Neural cell (in vitro differentiated cells): ENCODE data around the gene RNASE13. TPM values are rescaled to one million over a fixed set of nuclear protein-coding genes. Genes with fewer than 3 reads are reported as not detected.

Source experiments
- H2AFZ ChIP-seq: fragments of 200-600, 300-800 bp; sonication (generic), shearing (Covaris generic); 2 replicates; pipeline ENCODE4 v1.6.0; 2014; ENCODE audit warnings: low read depth, mild to moderate bottlenecking, antibody characterized with exemption, low read length, moderate library complexity
- H3F3A ChIP-seq: fragments of 200-600 bp; shearing (Covaris generic); 2 replicates; pipeline ENCODE4 v1.6.1; 2016; ENCODE audit warnings: mild to moderate bottlenecking, moderate library complexity, mixed read lengths, antibody characterized with exemption, low read length; ENCODE audit not compliant: insufficient read depth, poor library complexity, severe bottlenecking
- H3K27ac ChIP-seq: fragments of 200-600, 300-800 bp; sonication (generic), shearing (Covaris generic); 2 replicates; pipeline ENCODE4 v1.5.1; 2014; ENCODE audit warnings: mild to moderate bottlenecking, low read length, moderate library complexity
- H3K27me3 ChIP-seq: fragments of 300-800, 200-600 bp; sonication (generic), shearing (Covaris generic); 2 replicates; pipeline ENCODE4 v1.6.0; 2014; ENCODE audit warnings: mild to moderate bottlenecking, low read depth, low read length, moderate library complexity; ENCODE audit not compliant: insufficient read depth
- H3K36me3 ChIP-seq: fragments of 300-800, 200-600 bp; sonication (generic), shearing (Covaris generic); 2 replicates; pipeline ENCODE4 v1.5.1; 2014; ENCODE audit warnings: mild to moderate bottlenecking, antibody characterized with exemption, low read length, moderate library complexity; ENCODE audit not compliant: insufficient read depth
- H3K4me2 ChIP-seq: fragments of 300-800, 200-600 bp; sonication (generic), shearing (Covaris generic); 2 replicates; pipeline ENCODE4 v1.6.0; 2014; ENCODE audit warnings: mild to moderate bottlenecking, low read length
- H3K4me3 ChIP-seq: fragments of 300-800, 200-600 bp; sonication (generic), shearing (Covaris generic); 2 replicates; pipeline ENCODE4 v1.5.1; 2014; ENCODE audit warnings: mild to moderate bottlenecking, low read length, moderate library complexity
- H3K79me2 ChIP-seq: fragments of 200-600 bp; shearing (Covaris generic); replicated peaks from 2 replicates; pipeline ENCODE4 v1.6.0; 2014; ENCODE audit warnings: mild to moderate bottlenecking, low read length, moderate library complexity; ENCODE audit not compliant: insufficient read depth
- H3K9ac ChIP-seq: fragments of 300-800, 200-600 bp; sonication (generic), shearing (Covaris generic); 2 replicates; pipeline ENCODE4 v1.6.1; 2016; ENCODE audit warnings: mild to moderate bottlenecking, low read length, mixed read lengths
- H3K9me2 ChIP-seq: fragments of 200-600 bp; shearing (Covaris generic); 2 replicates; pipeline ENCODE4 v1.6.1; 2016; ENCODE audit warnings: mild to moderate bottlenecking, low read length, mixed read lengths; ENCODE audit not compliant: insufficient read depth
- H3K9me3 ChIP-seq: fragments of 200-600, 300-800 bp; sonication (generic), shearing (Covaris generic); 2 replicates; pipeline ENCODE4 v1.6.1; 2016; ENCODE audit warnings: mild to moderate bottlenecking, mixed run types, low read length, moderate library complexity, mixed read lengths
- H4K20me1 ChIP-seq: fragments of 200-600 bp; shearing (Covaris generic); 2 replicates; pipeline ENCODE4 v1.6.1; 2016; ENCODE audit warnings: mild to moderate bottlenecking, mixed run types; ENCODE audit not compliant: insufficient read depth
- EP300 ChIP-seq: fragments of 450-650 bp; conservative IDR thresholded peaks from 2 replicates; pipeline ENCODE4 v1.6.1; 2014; ENCODE audit warnings: antibody characterized with exemption, mild to moderate bottlenecking, moderate library complexity; ENCODE audit not compliant: poor library complexity, severe bottlenecking
- EZH2 ChIP-seq: fragments of 200-600, 300-800 bp; shearing (Covaris generic), sonication (generic); IDR thresholded peaks from 2 replicates; pipeline ENCODE4 v1.6.1; 2014; ENCODE audit warnings: antibody characterized with exemption, low read length, borderline replicate concordance, mild to moderate bottlenecking; ENCODE audit not compliant: insufficient read depth, poor library complexity, severe bottlenecking
- MXI1 ChIP-seq: fragments of 450-650 bp; conservative IDR thresholded peaks from 2 replicates; pipeline ENCODE4 v1.6.1; 2014; ENCODE audit warnings: antibody characterized with exemption, mild to moderate bottlenecking; ENCODE audit not compliant: poor library complexity, severe bottlenecking
- POLR2AphosphoS5 ChIP-seq: IDR thresholded peaks from 2 replicates; pipeline ENCODE4 v1.6.1; 2012
- RAD21 ChIP-seq: fragments of 450-650 bp; conservative IDR thresholded peaks from 2 replicates; pipeline ENCODE4 v1.6.1; 2014; ENCODE audit warnings: antibody characterized with exemption, mild to moderate bottlenecking, moderate library complexity
- REST ChIP-seq: IDR thresholded peaks from 2 replicates; pipeline ENCODE4 v1.6.1; 2012; ENCODE audit warnings: borderline replicate concordance
- SMC3 ChIP-seq: fragments of 450-650 bp; conservative IDR thresholded peaks from 2 replicates; pipeline ENCODE4 v1.6.1; 2014; ENCODE audit warnings: antibody characterized with exemption, mild to moderate bottlenecking, moderate library complexity; ENCODE audit not compliant: poor library complexity
- TAF1 ChIP-seq: IDR thresholded peaks from 2 replicates; pipeline ENCODE4 v1.6.1; 2012; ENCODE audit warnings: low read depth
- polyA minus RNA-seq: library from RNA; depleted of rRNA, polyadenylated mRNA; stranded (reverse); fragments of >200 nt; gene quantifications from 2 replicates; pipeline ENCODE4 v1.2.3, GENCODE V29; 2014
- polyA plus RNA-seq: library from polyadenylated mRNA; depleted of rRNA; stranded (reverse); fragments of >200 nt; gene quantifications from 2 replicates; pipeline ENCODE4 v1.2.3, GENCODE V29; 2014
- TF ChIP-seq, protein P1 (sequence below): fragments of 450-650 bp; IDR thresholded peaks from 2 replicates; pipeline ENCODE4 v1.5.1; 2014; ENCODE audit warnings: antibody characterized with exemption, mild to moderate bottlenecking, moderate library complexity; ENCODE audit not compliant: poor library complexity, severe bottlenecking

The RNASE13 gene, protein sequence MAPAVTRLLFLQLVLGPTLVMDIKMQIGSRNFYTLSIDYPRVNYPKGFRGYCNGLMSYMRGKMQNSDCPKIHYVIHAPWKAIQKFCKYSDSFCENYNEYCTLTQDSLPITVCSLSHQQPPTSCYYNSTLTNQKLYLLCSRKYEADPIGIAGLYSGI
- polyA plus RNA-seq (not detected in 2 replicates), polyA minus RNA-seq (not detected in 2 replicates)

GRCh38 chr14:21034707-21035106, at the start of gene RNASE13:
Gene RNASE13, minus strand, starts transcription at chr14:21034807. Its CDS starts 519 bp downstream, at chr14:21034288.
- no peaks in the 10 kb centered on the region for H3F3A ChIP-seq
- no peaks in the 10 kb centered on the region for H3K9me2 ChIP-seq
- H3K79me2 ChIP-seq: no peaks in the 10 kb centered on the region
- H3K9me3 ChIP-seq: no peaks in the 10 kb centered on the region
- TF ChIP-seq EZH2 (no peak), MXI1 (no peak), EP300 (no peak), RAD21 (no peak), POLR2AphosphoS5 (no peak), REST (no peak), TAF1 (no peak), SMC3 (no peak)
- TF ChIP-seq, protein P1, sequence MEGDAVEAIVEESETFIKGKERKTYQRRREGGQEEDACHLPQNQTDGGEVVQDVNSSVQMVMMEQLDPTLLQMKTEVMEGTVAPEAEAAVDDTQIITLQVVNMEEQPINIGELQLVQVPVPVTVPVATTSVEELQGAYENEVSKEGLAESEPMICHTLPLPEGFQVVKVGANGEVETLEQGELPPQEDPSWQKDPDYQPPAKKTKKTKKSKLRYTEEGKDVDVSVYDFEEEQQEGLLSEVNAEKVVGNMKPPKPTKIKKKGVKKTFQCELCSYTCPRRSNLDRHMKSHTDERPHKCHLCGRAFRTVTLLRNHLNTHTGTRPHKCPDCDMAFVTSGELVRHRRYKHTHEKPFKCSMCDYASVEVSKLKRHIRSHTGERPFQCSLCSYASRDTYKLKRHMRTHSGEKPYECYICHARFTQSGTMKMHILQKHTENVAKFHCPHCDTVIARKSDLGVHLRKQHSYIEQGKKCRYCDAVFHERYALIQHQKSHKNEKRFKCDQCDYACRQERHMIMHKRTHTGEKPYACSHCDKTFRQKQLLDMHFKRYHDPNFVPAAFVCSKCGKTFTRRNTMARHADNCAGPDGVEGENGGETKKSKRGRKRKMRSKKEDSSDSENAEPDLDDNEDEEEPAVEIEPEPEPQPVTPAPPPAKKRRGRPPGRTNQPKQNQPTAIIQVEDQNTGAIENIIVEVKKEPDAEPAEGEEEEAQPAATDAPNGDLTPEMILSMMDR: no peak
- H3K4me3 ChIP-seq: no peak within 1 kb of the TSS
- H3K4me2 ChIP-seq: no peak within 1 kb of the TSS
- no peak within 1 kb of the TSS for H3K9ac ChIP-seq
- H2AFZ ChIP-seq: no peak within 1 kb of the TSS
- no peaks in the 10 kb centered on the region for H3K27me3 ChIP-seq
- H3K36me3 ChIP-seq: no peaks in the 10 kb centered on the region
- no peak within 1 kb of the TSS for H3K27ac ChIP-seq
- no peaks in the 10 kb centered on the region for H4K20me1 ChIP-seq

DNA sequence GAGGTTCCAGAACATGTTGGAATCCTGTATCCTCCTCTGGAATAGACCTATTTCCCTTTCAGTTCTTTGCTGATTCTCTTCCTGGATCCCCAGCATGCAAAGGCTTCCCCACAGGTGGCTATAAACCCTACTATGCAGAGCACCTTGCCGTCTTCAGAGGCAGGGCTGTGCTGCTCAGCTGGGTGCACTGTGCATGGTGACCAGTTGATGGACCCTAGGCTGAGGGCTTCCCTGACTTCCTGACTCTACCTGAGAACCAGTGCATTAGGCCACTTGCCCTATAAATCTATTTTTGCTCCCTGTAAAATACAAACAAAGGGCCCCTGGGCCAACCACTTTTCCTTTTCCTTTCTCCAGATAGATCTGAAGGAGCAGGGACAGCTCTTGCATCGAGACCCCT, 49.8 kb upstream of the RNASE13 start:
- no peak overlapping the region for H3K9ac ChIP-seq
- no peaks in the 10 kb centered on the region for H3K27me3 ChIP-seq
- H3K27ac ChIP-seq: no peak overlapping the region
- no peak overlapping the region for H2AFZ ChIP-seq
- H3K4me2 ChIP-seq: no peak overlapping the region
- peaks cover 22% of the 10 kb centered on the region for H3F3A ChIP-seq
- H3K36me3 ChIP-seq: peaks cover 8% of the 10 kb centered on the region
- H4K20me1 ChIP-seq: no peaks in the 10 kb centered on the region
- no peaks in the 10 kb centered on the region for H3K9me3 ChIP-seq
- H3K4me3 ChIP-seq: no peak overlapping the region
- H3K9me2 ChIP-seq: no peaks in the 10 kb centered on the region
- TF ChIP-seq REST (no peak), RAD21 (no peak), EP300 (no peak), TAF1 (no peak), EZH2 (no peak), POLR2AphosphoS5 (no peak)
- TF ChIP-seq, protein P1: no peak
- H3K79me2 ChIP-seq: no peaks in the 10 kb centered on the region
